Gastroesophageal sphincter (tissue), 4 donors: ENCODE results near the gene KRTAP4-9. TPM values are rescaled to one million over a fixed set of nuclear protein-coding genes. Genes with fewer than 3 reads are reported as not detected.
"Not testable (repeated sequence)": the region's sequence is repeated elsewhere in the genome, so short reads cannot be mapped to it uniquely, and the experiment has no call there.

Experiments used
- ATAC-seq: fragments of 150-250 bp; one replicate; pipeline ENCODE4 v1.9.1; 2016; ENCODE audit warnings: mild to moderate bottlenecking, moderate library complexity
- H3K27ac ChIP-seq, 4 donors: fragments of 200-600 bp; sonication (generic) in 3 of 4; 1 replicate in 3 of 4; 2 replicates in 1 of 4; pipeline ENCODE4 v1.5.1; 2016 to 2019
- H3K27me3 ChIP-seq: fragments of 200-600 bp; sonication (generic); one replicate; pipeline ENCODE4 v1.5.1; 2019
- H3K36me3 ChIP-seq, 2 donors: fragments of 200-600 bp; sonication (generic); one replicate each; pipeline ENCODE4 v1.5.1; 2019; ENCODE audit warnings: control low read depth in 1 of 2
- H3K4me1 ChIP-seq, 3 donors: fragments of 200-600 bp; sonication (generic); 1 replicate in 2 of 3; 2 replicates in 1 of 3; pipeline ENCODE4 v1.5.1; 2016 to 2019; ENCODE audit warnings: control low read depth in 2 of 3
- H3K4me3 ChIP-seq, 2 donors: fragments of 200-600 bp; sonication (generic); one replicate each; pipeline ENCODE4 v1.5.1; 2019; ENCODE audit warnings: mild to moderate bottlenecking in 1 of 2, moderate library complexity in 1 of 2
- H3K9me3 ChIP-seq, 3 donors: fragments of 200-600 bp; sonication (generic); one replicate each; pipeline ENCODE4 v1.5.1; 2017 to 2019; ENCODE audit warnings: control low read depth in 2 of 3
- EP300 ChIP-seq: sonication (generic); formaldehyde crosslinking; IDR thresholded peaks from one replicate; pipeline ENCODE4 v1.6.1; 2017; ENCODE audit warnings: antibody characterized with exemption, mild to moderate bottlenecking
- POLR2A ChIP-seq, 2 donors: fragments of 450-650 bp; IDR thresholded peaks; one replicate each; pipeline ENCODE4 v1.6.1; 2017; ENCODE audit warnings: antibody characterized with exemption in 2 of 2, mild to moderate bottlenecking in 2 of 2, moderate library complexity in 1 of 2
- POLR2AphosphoS5 ChIP-seq: sonication (generic); formaldehyde crosslinking; IDR thresholded peaks from one replicate; pipeline ENCODE4 v1.6.1; 2017; ENCODE audit warnings: antibody characterized with exemption
- WGBS, 2 donors: methylation state at CpG; one replicate each; pipeline ENCODE4 v1.1.5; 2018; ENCODE audit warnings: low coverage in 1 of 2; 5-methylcytosine and 5-hydroxymethylcytosine counted together
- total RNA-seq, 4 donors: library from RNA; depleted of rRNA; stranded (reverse); fragments of >200 nt; gene quantifications; one replicate each; pipeline ENCODE4 v1.1.0, GENCODE V29; 2016
- TF ChIP-seq, protein P1 (sequence below), 4 experiments: fragments of 200-600 bp in 2 of 4; fragments of 450-650 bp in 2 of 4; sonication (generic) in 1 of 4; IDR thresholded peaks; one replicate each; pipeline ENCODE4 v1.5.1; 2017 to 2019; ENCODE audit warnings: antibody characterized with exemption in 4 of 4, mild to moderate bottlenecking in 2 of 4, moderate library complexity in 2 of 4

Gene KRTAP4-9
- total RNA-seq, 4 donors from 2014 or later: not detected

DNA sequence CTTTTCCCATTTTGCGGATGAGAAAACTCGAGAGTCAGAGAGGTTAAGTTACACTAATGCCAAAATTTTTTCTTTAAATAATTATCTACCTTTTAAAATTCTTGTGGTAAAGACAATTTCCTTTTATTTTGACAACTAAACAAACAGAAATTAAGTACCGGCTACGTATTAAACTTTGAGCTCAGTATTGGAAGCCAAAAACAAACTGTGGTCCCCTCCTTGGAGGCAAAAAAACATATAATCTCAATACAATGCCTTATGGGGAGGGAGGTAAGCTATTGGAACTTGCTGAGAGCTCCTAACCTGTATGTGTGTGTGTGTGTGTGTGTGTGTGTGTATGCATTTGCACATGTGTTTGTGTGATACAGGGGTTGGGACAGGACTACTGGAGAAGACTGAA is 41.7 kb upstream of the KRTAP4-9 start:
- Histone ChIP-seq H3K4me3 (no peak overlapping the region), H3K36me3 (no peaks in the 10 kb centered on the region), H3K27me3 (peaks cover 20% of the 10 kb centered on the region), H3K9me3 (no peaks in the 10 kb centered on the region), H3K27ac (no peak overlapping the region), H3K4me1 (no peaks in the 10 kb centered on the region)
- TF ChIP-seq POLR2AphosphoS5: no peak
- TF ChIP-seq EP300: no peak
- TF ChIP-seq POLR2A (IDR thresholded peaks at IDR 0.05): no peak
- TF ChIP-seq, protein P1, sequence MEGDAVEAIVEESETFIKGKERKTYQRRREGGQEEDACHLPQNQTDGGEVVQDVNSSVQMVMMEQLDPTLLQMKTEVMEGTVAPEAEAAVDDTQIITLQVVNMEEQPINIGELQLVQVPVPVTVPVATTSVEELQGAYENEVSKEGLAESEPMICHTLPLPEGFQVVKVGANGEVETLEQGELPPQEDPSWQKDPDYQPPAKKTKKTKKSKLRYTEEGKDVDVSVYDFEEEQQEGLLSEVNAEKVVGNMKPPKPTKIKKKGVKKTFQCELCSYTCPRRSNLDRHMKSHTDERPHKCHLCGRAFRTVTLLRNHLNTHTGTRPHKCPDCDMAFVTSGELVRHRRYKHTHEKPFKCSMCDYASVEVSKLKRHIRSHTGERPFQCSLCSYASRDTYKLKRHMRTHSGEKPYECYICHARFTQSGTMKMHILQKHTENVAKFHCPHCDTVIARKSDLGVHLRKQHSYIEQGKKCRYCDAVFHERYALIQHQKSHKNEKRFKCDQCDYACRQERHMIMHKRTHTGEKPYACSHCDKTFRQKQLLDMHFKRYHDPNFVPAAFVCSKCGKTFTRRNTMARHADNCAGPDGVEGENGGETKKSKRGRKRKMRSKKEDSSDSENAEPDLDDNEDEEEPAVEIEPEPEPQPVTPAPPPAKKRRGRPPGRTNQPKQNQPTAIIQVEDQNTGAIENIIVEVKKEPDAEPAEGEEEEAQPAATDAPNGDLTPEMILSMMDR (IDR thresholded peaks at IDR 0.05): no peak
- ATAC-seq: no peak
- 81 to 90% methylated on average over 4 of the region's 4 CpGs for WGBS, 2 donors

DNA sequence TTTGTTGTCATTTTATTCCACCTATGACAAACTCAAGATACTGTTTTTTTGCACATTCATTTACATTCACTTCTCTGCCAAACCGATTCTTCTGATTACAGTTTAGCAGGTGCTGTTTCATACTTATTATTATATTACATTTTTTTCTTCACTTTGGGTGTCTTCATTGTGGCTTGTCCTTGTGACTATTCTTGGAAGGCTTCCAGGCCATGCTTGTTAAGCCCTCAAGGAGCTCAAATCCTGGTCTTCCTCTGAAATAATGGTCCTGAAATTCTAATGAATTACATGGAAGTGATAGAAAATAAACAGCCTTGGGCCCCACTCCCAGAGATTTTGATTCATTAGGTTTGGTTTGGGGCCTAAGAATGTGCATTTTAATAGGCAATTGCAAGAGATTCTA is 40.9 kb upstream of the KRTAP4-9 start:
- Histone ChIP-seq H3K27ac (no peak overlapping the region), H3K27me3 (peaks cover 14% of the 10 kb centered on the region), H3K36me3 (no peaks in the 10 kb centered on the region), H3K4me1 (no peaks in the 10 kb centered on the region), H3K4me3 (no peak overlapping the region), H3K9me3 (no peaks in the 10 kb centered on the region)
- no peak for TF ChIP-seq POLR2A (IDR thresholded peaks at IDR 0.05)
- no peak for TF ChIP-seq EP300
- TF ChIP-seq POLR2AphosphoS5: no peak
- TF ChIP-seq, protein P1 (IDR thresholded peaks at IDR 0.05): no peak
- 76% methylated on average over 1 of the region's 1 CpG; no CpG with 5 or more reads in 1 of the 2 donors for WGBS, 2 donors
- ATAC-seq: no peak

DNA sequence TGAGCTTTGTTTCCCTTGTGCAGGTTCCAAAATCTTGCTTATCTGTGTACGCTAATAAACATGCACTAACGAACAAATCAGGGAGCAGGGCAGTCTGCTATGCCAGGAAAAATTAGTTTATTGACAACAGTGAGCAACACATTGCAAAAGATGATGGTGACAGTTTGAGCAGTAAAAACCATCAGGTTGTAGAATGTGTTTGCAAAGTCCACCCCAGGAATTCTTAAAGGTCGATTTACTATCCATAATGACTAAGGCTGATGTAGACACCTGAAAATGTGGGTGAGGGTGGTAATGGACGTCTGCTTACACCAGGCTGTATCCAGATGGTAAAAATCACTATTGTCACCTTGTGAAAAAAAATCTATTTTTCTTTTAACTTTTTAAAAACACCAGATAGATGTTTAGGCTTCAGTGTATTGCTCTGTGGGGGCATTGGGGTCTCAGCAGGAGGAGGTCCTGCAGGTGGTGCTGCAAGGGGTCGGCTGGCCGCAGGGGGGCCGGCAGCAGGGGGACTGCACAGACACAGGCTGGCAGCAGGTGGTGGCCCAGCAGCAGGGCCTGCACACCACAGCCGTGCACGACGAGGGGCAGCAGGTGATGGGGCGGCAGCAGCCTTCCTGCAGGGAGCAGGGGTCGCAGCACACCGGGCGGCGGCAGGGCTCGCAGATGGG is 40.0 kb upstream of the KRTAP4-9 start:
- not testable (repeated sequence) for H3K9me3 ChIP-seq, H3K4me1 ChIP-seq, H3K27ac ChIP-seq, H3K4me3 ChIP-seq, H3K36me3 ChIP-seq, H3K27me3 ChIP-seq, ATAC-seq
- WGBS, 2 donors: 61 to 78% methylated on average over 4 of the region's 16 CpGs

DNA sequence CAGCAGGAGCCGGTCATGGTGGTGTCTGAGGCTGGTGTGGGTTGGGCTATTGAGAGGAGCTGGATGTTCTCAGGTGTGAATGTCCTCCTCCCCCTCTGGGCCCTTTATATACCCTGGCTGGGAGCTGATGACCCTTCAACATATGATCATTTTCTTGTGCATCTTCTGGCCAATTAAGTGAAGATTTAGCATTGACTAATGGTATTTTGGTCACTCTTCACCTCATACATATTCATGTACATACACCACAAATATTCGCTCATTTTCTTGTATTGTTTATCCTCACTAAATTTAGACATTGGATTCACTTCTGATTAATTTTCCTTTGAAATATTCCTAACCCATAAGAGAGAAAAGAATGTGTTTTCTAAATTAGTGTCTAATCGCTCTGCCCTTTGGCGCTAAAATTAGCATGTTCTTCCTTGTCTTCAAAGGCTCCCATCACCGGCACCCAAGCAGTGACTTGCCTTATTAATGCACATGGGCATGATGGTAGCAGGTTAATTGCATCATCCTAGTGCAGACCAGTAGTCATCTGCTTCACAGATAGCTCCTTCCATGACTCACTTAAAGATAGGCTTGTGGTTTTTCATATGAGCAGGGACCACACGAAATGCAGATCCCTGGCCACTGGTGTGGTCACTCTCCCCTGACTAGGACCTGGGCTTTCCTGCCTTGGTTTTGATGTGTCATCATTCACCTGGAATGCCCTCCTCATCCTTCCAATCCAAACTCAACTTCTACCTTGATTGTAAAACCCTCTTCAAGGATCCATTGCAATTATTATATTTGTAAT is 39.2 kb upstream of the KRTAP4-9 start, which contains the start of gene KRTAP2-4:
TSS of gene KRTAP2-4 (minus strand) at position 51 of the 796 bp plus-strand sequence. CDS start at position 17, 34 bp downstream.
- ATAC-seq: no peak
- TF ChIP-seq POLR2A (IDR thresholded peaks at IDR 0.05): no peak
- TF ChIP-seq, protein P1 (IDR thresholded peaks at IDR 0.05): no peak
- TF ChIP-seq POLR2AphosphoS5: no peak
- TF ChIP-seq EP300: no peak
- H3K27ac ChIP-seq: no peak within 1 kb of the TSS
- H3K4me1 ChIP-seq: no peaks in the 10 kb centered on the region
- no peaks in the 10 kb centered on the region for H3K36me3 ChIP-seq
- H3K4me3 ChIP-seq: no peak within 1 kb of the TSS
- no peaks in the 10 kb centered on the region for H3K9me3 ChIP-seq
- peaks cover 4% of the 10 kb centered on the region for H3K27me3 ChIP-seq
- WGBS, 2 donors: 86% methylated on average over 4 to 5 of the region's 6 CpGs

DNA sequence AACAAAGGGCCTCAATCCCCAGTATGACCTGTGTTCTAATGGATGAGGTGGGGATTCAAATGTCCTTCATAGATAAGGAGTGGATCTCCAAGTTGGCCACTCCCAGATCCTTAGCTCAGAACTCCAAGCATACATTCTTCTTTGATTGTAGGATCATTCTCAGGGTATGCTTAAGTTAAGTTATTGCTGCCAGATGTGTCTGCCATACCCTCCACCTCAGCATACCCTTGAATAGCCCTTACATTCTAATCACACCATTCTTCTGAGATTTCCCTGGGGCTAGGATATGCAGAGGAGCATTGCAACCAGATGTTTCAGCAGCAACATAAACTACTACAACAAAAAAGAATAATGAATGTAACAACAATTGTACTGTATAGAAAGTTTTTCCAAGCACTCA is 37.9 kb upstream of the KRTAP4-9 start:
- ATAC-seq: no peak
- H3K4me1 ChIP-seq: no peaks in the 10 kb centered on the region
- H3K27ac ChIP-seq: no peak overlapping the region
- TF ChIP-seq POLR2A (IDR thresholded peaks at IDR 0.05) (no peak), POLR2AphosphoS5 (no peak), EP300 (no peak)
- TF ChIP-seq, protein P1 (IDR thresholded peaks at IDR 0.05): no peak
- no peaks in the 10 kb centered on the region for H3K9me3 ChIP-seq
- no peak overlapping the region for H3K4me3 ChIP-seq
- H3K27me3 ChIP-seq: peaks cover 4% of the 10 kb centered on the region
- H3K36me3 ChIP-seq: no peaks in the 10 kb centered on the region
